Activated T-cell treated with anti-CD3 and anti-CD28 coated beads, Interleukin-2, amount 50 U/mL, for 72 hours (primary cell): ENCODE data around the gene IL31. TPM values are rescaled to one million over a fixed set of nuclear protein-coding genes. Genes with fewer than 3 reads are reported as not detected.
A peak's percentile ranks its signal among the peaks of the same experiment; 100 is the strongest.
"Not testable (repeated sequence)": the region's sequence is repeated elsewhere in the genome, so short reads cannot be mapped to it uniquely, and the experiment has no call there.

Source experiments
- ATAC-seq, 2 donors: fragments of 150-1000 bp; cut with Tn5 transposase; replicated peaks in 1 of 2; 2 replicates each; pipeline ENCODE4 v1.10.0; 2021; ENCODE audit warnings: moderate library complexity in 2 of 2, mild to moderate bottlenecking in 1 of 2
- DNase-seq, 2 donors: peaks; one replicate each; pipeline ENCODE4 v3.0.0; 2021 to 2022; ENCODE audit warnings: mixed read lengths in 1 of 2
- H3K27ac Mint-ChIP-seq: one replicate; pipeline ENCODE4 v1.8.0; 2022; ENCODE audit warnings: mild to moderate bottlenecking, moderate library complexity, mixed read lengths
- H3K27me3 Mint-ChIP-seq: one replicate; pipeline ENCODE4 v1.8.0; 2022; ENCODE audit warnings: low read depth, mixed read lengths
- H3K36me3 Mint-ChIP-seq, 2 donors: one replicate each; pipeline ENCODE4 v1.8.0; 2022; ENCODE audit warnings: mixed read lengths in 2 of 2, mild to moderate bottlenecking in 1 of 2; ENCODE audit not compliant: insufficient read depth in 2 of 2
- H3K4me1 Mint-ChIP-seq: one replicate; pipeline ENCODE4 v1.8.0; 2022; ENCODE audit warnings: low read depth, mixed read lengths
- H3K4me3 Mint-ChIP-seq, 2 donors: one replicate each; pipeline ENCODE4 v1.8.0; 2022; ENCODE audit warnings: mild to moderate bottlenecking in 2 of 2, mixed read lengths in 2 of 2, moderate library complexity in 2 of 2
- H3K9me3 Mint-ChIP-seq, 2 donors: one replicate each; pipeline ENCODE4 v1.8.0; 2022; ENCODE audit warnings: mixed read lengths in 2 of 2
- total RNA-seq, 2 donors: library from RNA; stranded (reverse); gene quantifications; one replicate each; pipeline ENCODE4 v1.2.3, GENCODE V29; 2022

The IL31 gene
- total RNA-seq = 1 to 10 TPM; 4.0 to 8.0 TPM

DNA sequence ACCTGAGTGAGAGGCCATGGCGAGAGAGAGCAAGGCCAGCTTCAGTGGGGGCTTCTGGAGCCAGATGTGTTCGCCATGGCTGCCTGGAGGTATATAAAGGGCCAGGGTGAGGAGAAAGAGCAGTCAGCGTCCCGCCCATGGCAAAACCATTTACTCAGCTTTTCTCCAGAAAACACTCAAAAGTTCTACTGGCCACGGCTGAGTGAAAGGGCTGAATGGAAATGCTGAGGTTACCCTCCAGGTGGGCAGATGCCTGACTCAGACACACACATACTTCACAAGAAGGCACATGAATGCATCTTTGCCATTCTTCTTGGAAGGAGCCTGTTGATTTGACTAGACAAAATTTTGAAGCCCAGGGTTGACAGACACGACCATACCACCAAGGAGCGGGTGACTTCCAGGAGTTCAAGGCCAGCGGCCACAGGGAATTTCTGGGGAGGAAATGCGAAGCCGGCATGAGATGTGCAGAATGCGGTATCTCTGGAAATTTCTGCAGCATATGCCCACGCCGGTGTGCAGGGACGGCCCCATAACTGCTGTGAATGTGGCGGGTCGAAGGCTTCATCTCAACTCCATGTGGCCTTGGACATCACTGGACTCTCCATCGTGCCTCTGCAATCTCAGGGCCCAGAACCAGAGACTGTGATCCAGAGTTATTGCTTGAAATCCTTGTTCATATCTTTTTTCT, at the start of gene IL31:
Gene IL31 (minus strand): TSS at position 67 of the 691 bp plus-strand sequence. CDS start 49 bp downstream, at position 18.
- no peaks in the 10 kb centered on the region for H3K36me3 Mint-ChIP-seq
- peak; percentile 33 to 37 for DNase-seq
- H3K4me3 Mint-ChIP-seq = peak within 1 kb of the TSS; percentile 1 to 35
- no peaks in the 10 kb centered on the region for H3K9me3 Mint-ChIP-seq
- ATAC-seq = peak; percentile 89 to 93
- H3K27ac Mint-ChIP-seq = no peak within 1 kb of the TSS
- H3K4me1 Mint-ChIP-seq = peaks cover 14% of the 10 kb centered on the region
- no peaks in the 10 kb centered on the region for H3K27me3 Mint-ChIP-seq

DNA sequence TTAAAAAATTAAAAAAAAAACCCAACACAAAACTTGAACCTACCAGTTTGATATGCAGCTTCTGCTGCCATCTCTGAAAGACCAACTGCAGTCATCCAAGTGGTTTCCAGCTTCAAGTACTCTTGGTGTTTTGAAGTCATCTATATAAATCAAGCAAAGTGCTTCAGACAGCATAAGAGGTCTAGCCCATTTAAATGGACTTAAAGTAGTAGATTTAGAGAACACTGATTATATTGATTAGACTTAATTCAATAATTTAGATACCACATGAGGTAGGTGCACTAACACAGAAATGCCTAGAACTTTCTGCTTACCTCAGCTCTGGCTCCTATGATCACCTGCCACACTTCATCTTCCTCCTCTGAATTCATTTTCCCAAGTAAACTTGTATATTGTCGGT, 42.4 kb upstream of the IL31 start:
- Mint-ChIP-seq H3K9me3 (no peaks in the 10 kb centered on the region), H3K4me3 (no peak overlapping the region), H3K4me1 (peaks cover 5% of the 10 kb centered on the region), H3K27ac (peak overlapping the region; percentile 79), H3K36me3 (peaks cover 8 to 30% of the 10 kb centered on the region in 2 donors), H3K27me3 (no peaks in the 10 kb centered on the region)
- ATAC-seq = no peak
- DNase-seq = no peak

DNA sequence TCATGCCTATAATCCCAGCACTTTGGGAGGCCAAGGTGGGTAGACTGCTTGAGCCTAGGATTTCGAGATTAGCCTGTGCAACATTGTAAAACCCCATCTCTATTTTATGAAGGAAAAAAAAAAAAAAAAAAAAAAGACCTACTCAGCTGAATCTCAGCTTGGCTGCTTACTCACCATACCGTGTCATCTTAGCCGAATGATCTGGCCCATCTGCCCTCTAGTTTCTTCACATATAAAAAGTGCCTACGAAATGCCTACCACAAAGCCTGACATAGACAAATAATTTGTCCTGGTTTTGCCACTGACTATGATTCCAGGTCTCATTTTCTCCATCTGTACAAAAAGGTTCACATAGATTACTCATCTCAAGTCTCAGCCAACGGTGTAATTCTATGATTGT, 41.8 kb upstream of the IL31 start:
- Mint-ChIP-seq H3K4me1 (peaks cover 5% of the 10 kb centered on the region), H3K36me3 (peaks cover 8 to 32% of the 10 kb centered on the region in 2 donors), H3K4me3 (no peak overlapping the region), H3K27ac (peak overlapping the region; percentile 79), H3K9me3 (no peaks in the 10 kb centered on the region), H3K27me3 (no peaks in the 10 kb centered on the region)
- no peak for DNase-seq
- peak in 1 of 2 donors; percentile 64 for ATAC-seq

DNA sequence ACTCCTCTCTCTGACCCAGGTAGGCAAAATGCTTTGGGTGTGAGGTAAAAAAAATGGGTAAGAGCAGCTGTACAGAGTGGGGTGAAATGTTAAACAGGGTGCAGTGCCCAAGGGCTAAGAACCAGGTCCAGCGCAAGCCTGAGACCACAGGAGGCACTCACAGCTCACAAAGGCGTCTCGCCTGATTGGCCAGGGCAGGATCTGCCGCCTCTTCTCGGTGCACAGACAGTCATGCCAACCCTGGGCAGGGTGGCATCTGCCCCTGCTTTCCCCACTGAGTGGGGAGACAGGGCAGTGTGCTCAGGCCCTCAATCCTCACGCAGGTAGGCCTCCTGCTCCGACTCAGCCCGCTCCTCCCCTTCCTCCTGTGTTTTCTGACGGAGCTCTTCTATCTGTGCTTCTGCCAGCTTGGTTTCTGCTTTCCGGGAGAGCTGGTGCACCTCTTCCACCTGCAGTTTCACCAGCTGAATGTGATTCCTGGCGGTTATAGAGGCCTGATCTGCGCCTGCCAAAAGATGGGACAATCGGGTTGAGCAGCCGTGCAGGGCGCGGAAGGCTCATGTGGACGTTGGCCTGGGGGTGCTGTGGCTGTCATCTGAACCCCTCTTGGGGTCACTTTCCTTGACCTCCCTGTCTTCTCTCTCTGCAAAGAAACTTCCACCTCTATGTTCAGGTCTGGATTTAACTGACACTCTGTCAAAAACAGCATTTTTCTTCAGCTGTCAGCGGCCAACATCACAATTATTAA, 34.2 kb upstream of the IL31 start:
- peaks cover 0 to 14% of the 10 kb centered on the region in 2 donors for H3K36me3 Mint-ChIP-seq
- DNase-seq (no peak), ATAC-seq (no peak)
- H3K27me3 Mint-ChIP-seq = peaks cover 10% of the 10 kb centered on the region
- no peaks in the 10 kb centered on the region for H3K9me3 Mint-ChIP-seq
- no peak overlapping the region for H3K4me3 Mint-ChIP-seq
- H3K4me1 Mint-ChIP-seq = peaks cover under 1% of the 10 kb centered on the region
- H3K27ac Mint-ChIP-seq = peak overlapping the region; percentile 13

DNA sequence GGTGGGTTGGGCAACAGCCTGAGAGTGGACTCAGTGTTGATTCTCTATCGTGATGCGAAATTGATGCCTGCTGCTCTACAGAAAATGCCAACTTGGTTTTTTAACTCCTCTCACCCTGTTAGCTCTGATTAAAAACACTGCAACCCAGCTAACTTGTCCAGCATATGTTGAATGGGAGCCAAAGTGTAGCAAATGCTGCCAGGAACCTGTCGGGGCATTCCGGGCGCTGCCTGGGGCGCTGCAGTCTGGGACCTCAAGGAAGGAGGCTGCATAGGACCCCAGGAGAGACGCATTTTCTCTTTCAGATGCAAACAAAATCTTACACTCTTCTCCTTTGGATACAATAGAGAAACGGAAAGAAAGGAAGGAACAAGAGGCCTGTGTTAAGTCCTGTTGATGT, 33.4 kb upstream of the IL31 start:
- H3K27me3 Mint-ChIP-seq = peaks cover 19% of the 10 kb centered on the region
- H3K4me1 Mint-ChIP-seq = peaks cover 9% of the 10 kb centered on the region
- peaks cover 0 to 9% of the 10 kb centered on the region in 2 donors for H3K36me3 Mint-ChIP-seq
- H3K27ac Mint-ChIP-seq = no peak overlapping the region
- no peaks in the 10 kb centered on the region for H3K9me3 Mint-ChIP-seq
- no peak overlapping the region for H3K4me3 Mint-ChIP-seq
- DNase-seq (no peak), ATAC-seq (no peak)

DNA sequence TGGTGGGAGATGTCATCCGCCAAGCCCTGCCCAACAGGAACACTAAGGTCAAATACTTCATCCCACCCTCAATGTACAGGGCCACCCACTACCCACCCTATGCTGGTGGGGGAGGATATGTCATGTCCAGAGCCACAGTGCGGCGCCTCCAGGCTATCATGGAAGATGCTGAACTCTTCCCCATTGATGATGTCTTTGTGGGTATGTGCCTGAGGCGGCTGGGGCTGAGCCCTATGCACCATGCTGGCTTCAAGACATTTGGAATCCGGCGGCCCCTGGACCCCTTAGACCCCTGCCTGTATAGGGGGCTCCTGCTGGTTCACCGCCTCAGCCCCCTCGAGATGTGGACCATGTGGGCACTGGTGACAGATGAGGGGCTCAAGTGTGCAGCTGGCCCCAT, 33.0 kb upstream of the IL31 start:
- ATAC-seq = no peak

DNA sequence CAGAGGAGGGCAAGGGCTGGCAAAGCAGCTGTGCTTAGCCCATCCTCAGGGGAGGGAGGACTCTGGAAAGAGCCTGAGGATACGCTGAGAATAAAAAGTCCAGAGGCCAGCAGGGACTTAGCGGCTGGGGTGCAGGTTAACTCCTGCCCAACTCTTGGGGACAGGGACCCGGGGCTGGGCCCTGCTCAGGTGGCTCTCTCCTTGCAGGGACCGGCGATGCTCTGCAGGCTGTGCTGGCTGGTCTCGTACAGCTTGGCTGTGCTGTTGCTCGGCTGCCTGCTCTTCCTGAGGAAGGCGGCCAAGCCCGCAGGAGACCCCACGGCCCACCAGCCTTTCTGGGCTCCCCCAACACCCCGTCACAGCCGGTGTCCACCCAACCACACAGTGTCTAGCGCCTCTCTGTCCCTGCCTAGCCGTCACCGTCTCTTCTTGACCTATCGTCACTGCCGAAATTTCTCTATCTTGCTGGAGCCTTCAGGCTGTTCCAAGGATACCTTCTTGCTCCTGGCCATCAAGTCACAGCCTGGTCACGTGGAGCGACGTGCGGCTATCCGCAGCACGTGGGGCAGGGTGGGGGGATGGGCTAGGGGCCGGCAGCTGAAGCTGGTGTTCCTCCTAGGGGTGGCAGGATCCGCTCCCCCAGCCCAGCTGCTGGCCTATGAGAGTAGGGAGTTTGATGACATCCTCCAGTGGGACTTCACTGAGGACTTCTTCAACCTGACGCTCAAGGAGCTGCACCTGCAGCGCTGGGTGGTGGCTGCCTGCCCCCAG, 32.3 kb upstream of the IL31 start:
- ATAC-seq = no peak
- Mint-ChIP-seq H3K27ac (no peak overlapping the region), H3K9me3 (no peaks in the 10 kb centered on the region), H3K27me3 (peaks cover 25% of the 10 kb centered on the region), H3K36me3 (peaks cover 0 to 7% of the 10 kb centered on the region in 2 donors), H3K4me3 (no peak overlapping the region), H3K4me1 (peaks cover 9% of the 10 kb centered on the region)
- DNase-seq = no peak

More for the DNA sequence above, 33.0 kb upstream of the IL31 start:
- Mint-ChIP-seq H3K9me3 (no peaks in the 10 kb centered on the region), H3K27ac (no peak overlapping the region), H3K27me3 (peaks cover 19% of the 10 kb centered on the region), H3K36me3 (peaks cover 0 to 8% of the 10 kb centered on the region in 2 donors), H3K4me1 (peaks cover 9% of the 10 kb centered on the region), H3K4me3 (no peak overlapping the region)
- no peak for DNase-seq

DNA sequence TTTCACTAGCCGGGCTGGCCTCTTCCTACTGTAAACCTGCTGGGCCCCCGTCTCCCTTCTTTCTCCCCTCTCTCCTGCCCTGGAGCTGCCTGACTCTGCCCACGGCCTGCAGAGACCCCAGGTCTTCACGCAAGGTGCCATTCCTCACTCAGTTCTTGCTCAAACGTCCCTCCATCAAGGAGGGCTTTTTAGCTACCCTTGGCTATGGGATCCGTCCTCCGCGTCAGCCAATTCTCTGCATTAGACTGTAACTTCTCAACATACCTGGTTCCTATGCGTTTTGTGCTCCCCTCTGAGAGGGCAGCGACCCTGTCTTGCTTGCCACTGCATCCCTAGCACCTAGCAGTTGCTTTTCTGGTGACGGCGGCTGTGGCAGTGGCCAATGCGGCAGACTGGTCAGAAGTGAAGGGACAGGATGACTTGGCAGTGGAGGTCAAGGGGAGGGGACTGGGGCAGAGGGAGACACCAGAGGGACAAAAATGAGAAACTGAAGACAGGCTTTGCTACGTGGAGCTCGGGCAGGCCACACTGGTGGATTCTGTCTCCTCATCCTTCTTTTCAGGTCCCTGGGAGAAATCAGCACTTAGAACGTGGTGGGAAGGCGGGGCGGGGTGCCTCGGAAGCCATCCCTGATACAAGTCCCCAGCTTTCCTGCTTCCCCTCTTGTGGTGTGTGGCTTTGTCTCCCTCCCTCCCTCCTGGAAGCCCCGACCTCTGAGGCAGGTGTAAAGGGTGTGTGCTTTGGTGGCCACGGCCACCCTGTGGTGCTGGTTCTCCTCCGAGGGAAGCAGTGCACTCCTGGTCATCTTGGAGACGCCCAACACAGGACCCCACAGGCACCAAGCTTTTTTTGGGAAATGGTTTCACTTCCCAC, 31.3 kb upstream of the IL31 start:
- H3K27me3 Mint-ChIP-seq = peaks cover 27% of the 10 kb centered on the region
- no peak for ATAC-seq
- no peaks in the 10 kb centered on the region for H3K9me3 Mint-ChIP-seq
- H3K4me1 Mint-ChIP-seq = peaks cover 9% of the 10 kb centered on the region
- peak overlapping the region; percentile 58 to 68 for H3K4me3 Mint-ChIP-seq
- DNase-seq = no peak
- H3K36me3 Mint-ChIP-seq = peaks cover 0 to 4% of the 10 kb centered on the region in 2 donors
- no peak overlapping the region for H3K27ac Mint-ChIP-seq

DNA sequence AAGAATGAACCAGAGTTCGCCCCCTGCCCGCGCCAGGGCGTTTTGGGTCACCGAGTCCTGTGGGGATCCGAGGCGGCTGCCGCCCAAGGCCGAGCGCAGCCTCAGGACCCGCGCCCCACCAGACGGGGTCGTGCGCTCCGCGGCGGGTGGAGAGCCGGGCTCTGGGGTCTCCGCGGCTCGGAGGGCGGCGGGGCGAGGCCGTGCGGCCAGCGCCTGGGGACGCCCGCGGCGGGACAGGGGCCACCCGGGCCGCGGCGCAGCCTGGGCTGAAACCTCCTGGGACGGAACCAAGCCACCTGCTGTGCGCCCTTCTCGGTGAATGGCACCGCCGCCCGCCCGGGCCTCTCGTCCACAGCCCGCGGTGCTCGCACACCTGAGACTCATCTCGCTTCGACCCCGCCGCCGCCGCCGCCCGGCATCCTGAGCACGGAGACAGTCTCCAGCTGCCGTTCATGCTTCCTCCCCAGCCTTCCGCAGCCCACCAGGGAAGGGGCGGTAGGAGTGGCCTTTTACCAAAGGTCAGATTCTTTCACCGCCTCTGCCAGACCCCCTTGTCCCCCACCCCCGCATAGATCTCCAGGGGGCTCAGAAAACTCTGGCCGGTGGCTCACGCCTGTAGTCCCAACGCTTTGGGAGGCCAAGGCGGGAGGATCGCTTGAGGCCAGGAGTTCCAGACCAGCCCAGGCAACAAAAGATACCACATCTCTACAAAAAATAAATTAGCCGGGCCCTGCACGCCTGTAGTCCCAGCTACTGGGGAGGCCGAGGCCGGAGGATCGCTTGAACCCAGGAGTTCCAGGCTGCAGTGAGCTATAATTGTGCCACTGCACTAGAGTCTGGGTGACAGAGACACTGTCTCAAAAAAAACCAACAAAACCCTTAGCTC, 30.4 kb upstream of the IL31 start:
- Mint-ChIP-seq H3K36me3 (peaks cover 0 to 4% of the 10 kb centered on the region in 2 donors), H3K9me3 (no peaks in the 10 kb centered on the region), H3K4me3 (peak overlapping the region; percentile 58 to 68), H3K27me3 (peaks cover 36% of the 10 kb centered on the region), H3K4me1 (peaks cover 9% of the 10 kb centered on the region), H3K27ac (no peak overlapping the region)
- ATAC-seq (peak; percentile 23 to 27), DNase-seq (peak; percentile 28 to 34)

DNA sequence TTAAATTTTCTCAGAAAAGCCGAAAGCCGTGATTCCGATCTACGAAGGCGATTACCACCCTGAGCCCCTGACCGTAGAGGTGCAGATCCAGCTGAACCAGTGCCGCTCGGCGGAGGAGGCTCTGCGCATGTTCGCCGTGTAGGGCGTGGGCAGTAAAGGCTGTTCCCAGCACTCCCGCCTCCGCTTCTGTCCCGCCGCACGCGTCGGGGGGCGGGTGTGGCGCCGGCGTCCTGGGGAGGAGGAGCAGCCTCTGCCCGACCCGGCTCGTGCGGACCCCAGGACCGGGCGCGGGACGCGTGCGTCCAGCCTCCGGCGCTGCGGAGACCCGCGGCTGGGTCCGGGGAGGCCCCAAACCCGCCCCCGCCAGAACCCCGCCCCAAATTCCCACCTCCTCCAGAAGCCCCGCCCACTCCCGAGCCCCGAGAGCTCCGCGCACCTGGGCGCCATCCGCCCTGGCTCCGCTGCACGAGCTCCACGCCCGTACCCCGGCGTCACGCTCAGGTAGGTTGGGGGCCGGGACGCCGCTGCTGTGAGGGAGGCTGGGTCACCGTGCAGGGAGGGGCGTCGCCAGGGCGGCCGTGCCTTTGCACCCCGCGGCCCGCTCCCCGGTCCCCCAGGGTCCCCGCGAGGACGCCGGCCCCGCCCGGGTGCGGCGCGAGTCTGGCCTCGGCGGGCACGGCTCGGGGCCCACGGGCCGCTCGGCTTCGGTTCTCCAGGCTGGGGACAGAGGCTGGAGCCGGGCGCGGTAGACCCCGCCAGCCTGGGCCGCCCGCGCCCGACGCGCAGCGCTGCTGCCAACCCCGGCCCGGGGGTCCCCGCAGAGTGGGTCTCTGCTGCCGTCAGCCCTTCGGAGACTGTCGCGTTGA, 29.5 kb upstream of the IL31 start, which contains the start of gene B3GNT4:
Gene B3GNT4 (plus strand): TSS at position 409 of the 866 bp plus-strand sequence. CDS start 910 bp downstream, outside the sequence.
- peaks cover 9% of the 10 kb centered on the region for H3K4me1 Mint-ChIP-seq
- peak; percentile 73 to 78 for ATAC-seq

DNA sequence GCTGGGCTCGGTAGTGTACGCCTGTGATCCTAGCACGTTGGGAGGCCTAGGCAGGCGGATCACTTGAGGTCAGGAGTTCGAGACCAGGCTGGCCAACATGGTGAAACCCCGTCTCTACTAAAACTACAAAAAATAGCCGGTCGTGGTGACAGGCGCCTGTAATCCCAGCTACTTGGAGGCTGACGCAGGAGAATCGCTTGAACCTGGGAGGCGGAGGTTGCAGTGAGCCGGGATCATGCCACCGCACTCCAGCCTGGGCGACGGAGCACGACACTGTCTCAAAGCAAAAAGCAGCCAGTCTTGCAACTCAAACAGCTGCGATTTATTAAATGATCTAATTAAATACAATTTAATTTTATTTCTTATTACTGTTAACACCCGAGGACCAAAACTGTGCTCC, 28.8 kb upstream of the IL31 start:
- H3K9me3 Mint-ChIP-seq, DNase-seq, ATAC-seq, H3K36me3 Mint-ChIP-seq, H3K27ac Mint-ChIP-seq: not testable (repeated sequence)
- H3K27me3 Mint-ChIP-seq = peaks cover 36% of the 10 kb centered on the region
- H3K4me1 Mint-ChIP-seq = peaks cover 15% of the 10 kb centered on the region
- peak overlapping the region; percentile 89 to 94 for H3K4me3 Mint-ChIP-seq

More for the DNA sequence above, 29.5 kb upstream of the IL31 start, which contains the start of gene B3GNT4:
- Mint-ChIP-seq H3K9me3 (no peaks in the 10 kb centered on the region), H3K4me3 (peak within 1 kb of the TSS; percentile 89 to 94), H3K27me3 (peaks cover 36% of the 10 kb centered on the region), H3K27ac (no peak within 1 kb of the TSS), H3K36me3 (peaks cover 0 to 2% of the 10 kb centered on the region in 2 donors)
- DNase-seq = peak; percentile 71 to 72
